ENCODE measurements around the gene SNX25. TPM values are rescaled to one million over a fixed set of nuclear protein-coding genes. Genes with fewer than 3 reads are reported as not detected.

SNX25 gene
- total and polyA plus RNA-seq, 10 of the 15 experiments (the other 5 are each of a cell fraction or from before 2014, with no cell fraction given) = 11.2 to 117 (median 62.8) TPM

GRCh38 chr4:185221491-185221890, 12.1 kb downstream of the SNX25 start (continued):
- no peak for TF ChIP-seq ZNF687 (IDR thresholded peaks at IDR 0.05)
- no peak for TF ChIP-seq CHD2 (IDR thresholded peaks at IDR 0.05; ENCODE audit: borderline replicate concordance, low read depth, low read length)
- no peak for TF ChIP-seq KAT2A (conservative IDR thresholded peaks at IDR 0.05; ENCODE audit: control insufficient read depth, low read depth, low read length)
- TF ChIP-seq POLR2A (IDR thresholded peaks at IDR 0.05; ENCODE audit: low read depth, low read length) = no peak
- TF ChIP-seq SMC3 (IDR thresholded peaks at IDR 0.05; ENCODE audit: borderline replicate concordance, low read length) = no peak
- TF ChIP-seq ZNF217 (IDR thresholded peaks at IDR 0.05) = no peak
- TF ChIP-seq SMAD1 (IDR thresholded peaks at IDR 0.05; ENCODE audit: low read depth, partially characterized antibody) = no peak
- TF ChIP-seq USF2 (IDR thresholded peaks at IDR 0.05; ENCODE audit: borderline replicate concordance, low read depth, low read length) = no peak
- TF ChIP-seq, protein P1, sequence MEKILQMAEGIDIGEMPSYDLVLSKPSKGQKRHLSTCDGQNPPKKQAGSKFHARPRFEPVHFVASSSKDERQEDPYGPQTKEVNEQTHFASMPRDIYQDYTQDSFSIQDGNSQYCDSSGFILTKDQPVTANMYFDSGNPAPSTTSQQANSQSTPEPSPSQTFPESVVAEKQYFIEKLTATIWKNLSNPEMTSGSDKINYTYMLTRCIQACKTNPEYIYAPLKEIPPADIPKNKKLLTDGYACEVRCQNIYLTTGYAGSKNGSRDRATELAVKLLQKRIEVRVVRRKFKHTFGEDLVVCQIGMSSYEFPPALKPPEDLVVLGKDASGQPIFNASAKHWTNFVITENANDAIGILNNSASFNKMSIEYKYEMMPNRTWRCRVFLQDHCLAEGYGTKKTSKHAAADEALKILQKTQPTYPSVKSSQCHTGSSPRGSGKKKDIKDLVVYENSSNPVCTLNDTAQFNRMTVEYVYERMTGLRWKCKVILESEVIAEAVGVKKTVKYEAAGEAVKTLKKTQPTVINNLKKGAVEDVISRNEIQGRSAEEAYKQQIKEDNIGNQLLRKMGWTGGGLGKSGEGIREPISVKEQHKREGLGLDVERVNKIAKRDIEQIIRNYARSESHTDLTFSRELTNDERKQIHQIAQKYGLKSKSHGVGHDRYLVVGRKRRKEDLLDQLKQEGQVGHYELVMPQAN (conservative IDR thresholded peaks at IDR 0.05) = no peak
- TF ChIP-seq CREB1 (IDR thresholded peaks at IDR 0.05; ENCODE audit: low read depth) = no peak
- TF ChIP-seq ZBTB11 (CRISPR knock-in tag; IDR thresholded peaks at IDR 0.05) = no peak
- no peak for TF ChIP-seq ETV6 (conservative IDR thresholded peaks at IDR 0.05 in 1 of 2, IDR thresholded peaks at IDR 0.05 in 1 of 2; ENCODE audit: borderline replicate concordance in 1 of 2, low read depth in 1 of 2)
- TF ChIP-seq RAD21 (IDR thresholded peaks at IDR 0.05; ENCODE audit: insufficient read depth, low read depth, low read length) = no peak
- TF ChIP-seq, protein P2, sequence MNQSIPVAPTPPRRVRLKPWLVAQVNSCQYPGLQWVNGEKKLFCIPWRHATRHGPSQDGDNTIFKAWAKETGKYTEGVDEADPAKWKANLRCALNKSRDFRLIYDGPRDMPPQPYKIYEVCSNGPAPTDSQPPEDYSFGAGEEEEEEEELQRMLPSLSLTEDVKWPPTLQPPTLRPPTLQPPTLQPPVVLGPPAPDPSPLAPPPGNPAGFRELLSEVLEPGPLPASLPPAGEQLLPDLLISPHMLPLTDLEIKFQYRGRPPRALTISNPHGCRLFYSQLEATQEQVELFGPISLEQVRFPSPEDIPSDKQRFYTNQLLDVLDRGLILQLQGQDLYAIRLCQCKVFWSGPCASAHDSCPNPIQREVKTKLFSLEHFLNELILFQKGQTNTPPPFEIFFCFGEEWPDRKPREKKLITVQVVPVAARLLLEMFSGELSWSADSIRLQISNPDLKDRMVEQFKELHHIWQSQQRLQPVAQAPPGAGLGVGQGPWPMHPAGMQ (IDR thresholded peaks at IDR 0.05; ENCODE audit: borderline replicate concordance) = no peak
